Measurements from ENCODE around the gene AGBL1.

The AGBL1 gene

GRCh38 chr15:86647810-86648440, 568.3 kb downstream of the AGBL1 start:
- DNase-seq (ENCODE audit: low read depth) = no peak

GRCh38 chr15:86649277-86649676, 569.6 kb downstream of the AGBL1 start:
- DNase-seq (ENCODE audit: low read depth) = no peak

- DNase-seq (ENCODE audit: low read depth) = no peak
Measured at GRCh38 chr15:86650094-86650493, 570.4 kb downstream of the AGBL1 start.

GRCh38 chr15:86653344-86654197, 573.9 kb downstream of the AGBL1 start:
- DNase-seq (ENCODE audit: low read depth) = no peak

- DNase-seq (ENCODE audit: low read depth) = no peak
Measured at GRCh38 chr15:86654501-86654900, 574.8 kb downstream of the AGBL1 start.

- no peak for DNase-seq (ENCODE audit: low read depth)
Measured at GRCh38 chr15:86657305-86657704, 577.6 kb downstream of the AGBL1 start.

- no peak for DNase-seq (ENCODE audit: low read depth)
Measured at GRCh38 chr15:86659724-86660411, 580.2 kb downstream of the AGBL1 start.

- DNase-seq (ENCODE audit: low read depth) = no peak
Measured at GRCh38 chr15:86661580-86661979, 581.9 kb downstream of the AGBL1 start.

GRCh38 chr15:86663304-86663703, 583.6 kb downstream of the AGBL1 start:
- DNase-seq (ENCODE audit: low read depth) = no peak

- no peak for DNase-seq (ENCODE audit: low read depth)
Measured at GRCh38 chr15:86663979-86664378, 584.3 kb downstream of the AGBL1 start.

- no peak for DNase-seq (ENCODE audit: low read depth)
Measured at GRCh38 chr15:86664581-86664980, 584.9 kb downstream of the AGBL1 start.

GRCh38 chr15:86676002-86676401, 596.3 kb downstream of the AGBL1 start:
- DNase-seq (ENCODE audit: low read depth) = no peak

- no peak for DNase-seq (ENCODE audit: low read depth)
Measured at GRCh38 chr15:86677278-86677677, 597.6 kb downstream of the AGBL1 start.

- no peak for DNase-seq (ENCODE audit: low read depth)
Measured at GRCh38 chr15:86685263-86685662, 605.6 kb downstream of the AGBL1 start.

- no peak for DNase-seq (ENCODE audit: low read depth)
Measured at GRCh38 chr15:86689006-86689405, 609.3 kb downstream of the AGBL1 start.

GRCh38 chr15:86690566-86690965, 610.9 kb downstream of the AGBL1 start:
- DNase-seq (ENCODE audit: low read depth) = no peak

- DNase-seq (ENCODE audit: low read depth) = no peak
Measured at GRCh38 chr15:86691091-86691663, 611.5 kb downstream of the AGBL1 start.

GRCh38 chr15:86700864-86701610, 621.4 kb downstream of the AGBL1 start:
- no peak for DNase-seq (ENCODE audit: low read depth)

- DNase-seq (ENCODE audit: low read depth) = no peak
Measured at GRCh38 chr15:86701611-86701963, 621.9 kb downstream of the AGBL1 start.

GRCh38 chr15:86706813-86707212, 627.1 kb downstream of the AGBL1 start:
- DNase-seq (ENCODE audit: low read depth) = no peak

GRCh38 chr15:86711476-86711875, 631.8 kb downstream of the AGBL1 start:
- DNase-seq (ENCODE audit: low read depth) = no peak

GRCh38 chr15:86714241-86714640, 634.6 kb downstream of the AGBL1 start:
- no peak for DNase-seq (ENCODE audit: low read depth)

Measured in amniotic epithelial cell (primary cell).